K562 (cell line): Measurements from ENCODE around the gene PPFIA3. TPM values are rescaled to one million over a fixed set of nuclear protein-coding genes. Genes with fewer than 3 reads are reported as not detected.

Source experiments
- AFF1 ChIP-seq, 2 experiments: fragments of 450-650 bp; IDR thresholded peaks; 2 replicates each; pipeline ENCODE4 v1.6.1; 2018; ENCODE audit warnings: mild to moderate bottlenecking in 2 of 2, low read depth in 1 of 2; ENCODE audit not compliant: partially characterized antibody in 2 of 2
- CBX8 ChIP-seq: fragments of 200-600 bp; sonication (generic); IDR thresholded peaks from 2 replicates; pipeline ENCODE4 v1.6.1; 2012; ENCODE audit warnings: borderline replicate concordance, mixed run types, low read depth, mild to moderate bottlenecking, moderate library complexity, mixed read lengths, low read length, control low read depth, inconsistent platforms; ENCODE audit not compliant: poor library complexity, severe bottlenecking; ENCODE audit errors: extremely low read depth
- CCNT2 ChIP-seq: IDR thresholded peaks from 2 replicates; pipeline ENCODE4 v1.6.1; 2011; ENCODE audit warnings: borderline replicate concordance, low read depth, mild to moderate bottlenecking, moderate library complexity, mixed read lengths, low read length; ENCODE audit not compliant: insufficient read length; ENCODE audit errors: extremely low read depth
- FOXJ3 ChIP-seq: sonication (generic); formaldehyde crosslinking; IDR thresholded peaks from 2 replicates; pipeline ENCODE4 v1.4.0; 2020; ENCODE audit warnings: mild to moderate bottlenecking, missing genetic modification reagents
- HINFP ChIP-seq: fragments of 450-650 bp; conservative IDR thresholded peaks from 2 replicates; pipeline ENCODE4 v1.6.1; 2016; ENCODE audit warnings: missing genetic modification characterization, low read depth, mild to moderate bottlenecking, control low read depth, missing compliant biosample characterization
- KDM2B ChIP-seq: fragments of 250-450 bp; sonication (Bioruptor Pico); IDR thresholded peaks from 2 replicates; pipeline ENCODE4 v1.8.0; 2021; ENCODE audit warnings: mild to moderate bottlenecking, moderate library complexity
- MECOM ChIP-seq: fragments of 250-450 bp; sonication (Bioruptor Pico); IDR thresholded peaks from 2 replicates; pipeline ENCODE4 v1.8.0; 2022; ENCODE audit warnings: inconsistent platforms
- MYBL2 ChIP-seq, 2 experiments: fragments of 450-650 bp in 1 of 2; sonication (generic) in 1 of 2; formaldehyde crosslinking in 1 of 2; IDR thresholded peaks; 2 replicates each; pipeline versions ENCODE4 v1.6.1 to v1.8.1; 2017 to 2022; ENCODE audit warnings: borderline replicate concordance in 1 of 2, inconsistent platforms in 1 of 2, low read depth in 1 of 2, mild to moderate bottlenecking in 1 of 2, missing genetic modification reagents in 1 of 2, moderate library complexity in 1 of 2
- NCOR1 ChIP-seq: fragments of 450-650 bp; IDR thresholded peaks from 2 replicates; pipeline ENCODE4 v1.6.1; 2016; ENCODE audit warnings: mild to moderate bottlenecking, moderate library complexity
- NFE2L1 ChIP-seq: fragments of 450-650 bp; IDR thresholded peaks from 2 replicates; pipeline ENCODE4 v1.6.1; 2016; ENCODE audit warnings: missing genetic modification characterization, low read depth, mild to moderate bottlenecking, missing compliant biosample characterization, moderate library complexity, borderline replicate concordance
- PHF20 ChIP-seq: fragments of 450-650 bp; IDR thresholded peaks from 2 replicates; pipeline ENCODE4 v1.6.1; 2018; ENCODE audit not compliant: partially characterized antibody
- PRPF4 ChIP-seq: fragments of 200-400 bp; formaldehyde crosslinking; IDR thresholded peaks from one replicate; pipeline ENCODE4 v1.6.1; 2017; ENCODE audit warnings: low read length, low read depth, mild to moderate bottlenecking; ENCODE audit not compliant: insufficient read depth, poor library complexity, severe bottlenecking
- RBM34 ChIP-seq: fragments of 200-400 bp; formaldehyde crosslinking; IDR thresholded peaks from 2 replicates; pipeline ENCODE4 v1.6.1; 2018; ENCODE audit warnings: low read length, borderline replicate concordance; ENCODE audit not compliant: insufficient read depth
- RNF219 ChIP-seq: fragments of 250-450 bp; sonication (Bioruptor Pico); IDR thresholded peaks from 2 replicates; pipeline ENCODE4 v1.5.0; 2022; ENCODE audit warnings: mild to moderate bottlenecking
- SPI1 ChIP-seq: IDR thresholded peaks from 2 replicates; pipeline ENCODE4 v1.6.1; 2011; ENCODE audit warnings: low read depth, low read length, control low read depth, borderline replicate concordance
- TEAD4 ChIP-seq, 2 experiments: sonication (generic) in 1 of 2; formaldehyde crosslinking in 1 of 2; IDR thresholded peaks; 2 replicates each; pipeline versions ENCODE4 v1.6.1 to v1.8.0; 2012 to 2022; ENCODE audit warnings: borderline replicate concordance in 1 of 2, inconsistent platforms in 1 of 2, low read length in 1 of 2, mild to moderate bottlenecking in 1 of 2, missing genetic modification reagents in 1 of 2
- polyA plus RNA-seq, 8 experiments: library from polyadenylated mRNA; depleted of rRNA in 4 of 8; stranded (reverse) in 5 of 8; unstranded in 3 of 8; fragments of >200 nt; fragmentation: Nextera tagmentation in 2 of 8; fragmentation: Illumina TruSeq in 1 of 8; extraction: Ambion mirVana in 2 of 8; extraction: Trizol in 1 of 8; gene quantifications; 2 replicates each; pipeline versions ENCODE4 v1.2.1 to v1.2.3, GENCODE V29; 2011 to 2014; ENCODE audit warnings: inconsistent platforms in 1 of 8, missing spikeins in 1 of 8
- total RNA-seq, 7 experiments: library from RNA; depleted of rRNA in 6 of 7; stranded (reverse); fragments of >200 nt in 6 of 7; fragmentation: Illumina TruSeq in 2 of 7; extraction: Trizol in 2 of 7; gene quantifications; 2 replicates each; pipeline versions ENCODE4 v1.2.1 to v1.2.3, GENCODE V29; 2011 to 2021; ENCODE audit warnings: low replicate concordance in 1 of 7

Gene PPFIA3
- total and polyA plus RNA-seq, 9 of the 15 experiments (the other 6 are each of a cell fraction or from before 2014, with no cell fraction given): 0.10 to 53.0 (median 17.6) TPM

- no peak for TF ChIP-seq SPI1
- no peak for TF ChIP-seq AFF1 (IDR thresholded peaks at IDR 0.05; ENCODE audit: low read depth in 1 of 2, partially characterized antibody in 2 of 2)
- 0 out of 2 replicates have a peak, but pooled peaks have one; percentile 7 for TF ChIP-seq KDM2B
- peak; percentile 63 for TF ChIP-seq CCNT2
- TF ChIP-seq FOXJ3 (CRISPR knock-in tag): no peak
- no peak for TF ChIP-seq MYBL2 (IDR thresholded peaks at IDR 0.05; ENCODE audit: low read depth)
- TF ChIP-seq MYBL2 (CRISPR knock-in tag; IDR thresholded peaks at IDR 0.05; ENCODE audit: borderline replicate concordance): no peak
- peak; percentile 16; the same call in 1 of the 2 replicates for TF ChIP-seq NCOR1
- TF ChIP-seq PRPF4: no peak
- no peak for TF ChIP-seq NFE2L1 (tag)
- no peak for TF ChIP-seq HINFP (tag)
- no peak for TF ChIP-seq RBM34
- TF ChIP-seq CBX8: no peak
- TF ChIP-seq PHF20: no peak
- peak; percentile 84 for TF ChIP-seq TEAD4 (IDR thresholded peaks at IDR 0.05; ENCODE audit: low read length)
- TF ChIP-seq TEAD4 (CRISPR knock-in tag; IDR thresholded peaks at IDR 0.05; ENCODE audit: borderline replicate concordance): no peak
- no peak for TF ChIP-seq RNF219
- TF ChIP-seq MECOM (CRISPR knock-in tag): no peak
Observed at GRCh38 chr19:49148784-49149651, 29.7 kb downstream of the PPFIA3 start (continued).
